Stimulated activated CD8-positive, alpha-beta memory T cell treated with anti-CD3 and anti-CD28 coated beads, Interleukin-12 subunit alpha, Interleukin-12 subunit beta, amount 100 ng/mL, for 4 hours (primary cell): ENCODE data around the gene NME7.
"Not testable (repeated sequence)": the region's sequence is repeated elsewhere in the genome, so short reads cannot be mapped to it uniquely, and the experiment has no call there.

Experiments
- DNase-seq: peaks from one replicate; pipeline ENCODE4 v3.0.0-alpha.2; 2020; ENCODE audit warnings: low read depth

Gene NME7

DNA sequence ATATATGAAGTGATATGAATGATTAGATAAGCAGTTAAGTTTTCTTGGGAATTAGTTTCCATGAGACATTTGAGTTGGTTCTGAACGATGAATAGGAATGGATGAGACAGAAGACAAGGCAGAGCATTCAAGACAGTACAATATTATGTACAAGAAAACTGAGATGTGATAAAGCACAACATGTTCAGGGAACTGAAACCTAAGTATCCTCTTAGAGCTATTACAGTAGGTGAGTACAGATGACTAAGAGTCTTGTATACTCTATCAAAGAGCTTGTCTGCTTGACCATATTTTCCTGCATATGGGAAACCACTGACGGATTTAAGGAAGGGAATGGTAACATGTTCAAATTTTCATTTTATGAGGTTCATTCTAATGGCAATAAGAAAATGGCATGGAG, 61.6 kb downstream of the NME7 start:
- DNase-seq, result no peak

DNA sequence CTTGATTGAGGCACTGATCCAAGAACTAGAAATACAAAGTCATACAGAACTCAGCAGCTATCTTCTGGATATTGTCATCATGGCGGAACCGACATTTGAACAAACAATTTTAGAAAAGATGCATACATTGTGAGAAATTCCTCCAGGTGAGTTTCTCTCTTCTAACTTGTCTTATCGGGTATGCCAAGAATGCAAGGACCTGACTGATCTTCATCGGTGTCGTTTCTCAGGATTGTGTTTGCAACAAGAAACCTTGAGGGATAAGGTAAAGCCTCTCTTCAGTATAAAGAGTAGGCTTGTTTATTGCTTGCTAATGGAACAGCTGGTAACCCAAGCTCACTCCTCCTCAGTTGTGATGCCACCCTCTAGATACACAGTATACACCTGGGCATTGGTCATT, 62.2 kb downstream of the NME7 start:
- no peak for DNase-seq

- no peak for DNase-seq
Observed at GRCh38 chr1:169300854-169301253, 66.7 kb downstream of the NME7 start.

- DNase-seq, result no peak
Observed at GRCh38 chr1:169298441-169298840, 69.2 kb downstream of the NME7 start.

DNA sequence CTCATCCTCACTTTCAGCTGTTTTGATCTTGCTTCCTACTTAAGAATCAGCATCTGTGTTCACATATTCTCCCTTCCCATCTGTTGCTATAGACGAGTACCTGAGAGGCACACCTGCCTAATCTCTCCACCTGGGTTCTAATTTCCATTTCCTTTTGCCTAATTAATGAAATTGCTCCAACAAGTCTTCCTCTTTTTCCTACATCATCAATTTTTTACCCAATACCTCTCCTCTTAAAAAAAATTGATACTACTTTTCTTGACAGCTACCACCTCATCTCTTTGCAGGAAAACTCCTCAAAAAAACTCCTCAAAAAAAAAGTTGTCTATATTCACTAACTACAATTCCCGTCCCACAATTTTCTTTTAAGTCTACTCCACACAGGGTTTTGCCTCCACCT, 71.8 kb downstream of the NME7 start:
- no peak for DNase-seq

DNA sequence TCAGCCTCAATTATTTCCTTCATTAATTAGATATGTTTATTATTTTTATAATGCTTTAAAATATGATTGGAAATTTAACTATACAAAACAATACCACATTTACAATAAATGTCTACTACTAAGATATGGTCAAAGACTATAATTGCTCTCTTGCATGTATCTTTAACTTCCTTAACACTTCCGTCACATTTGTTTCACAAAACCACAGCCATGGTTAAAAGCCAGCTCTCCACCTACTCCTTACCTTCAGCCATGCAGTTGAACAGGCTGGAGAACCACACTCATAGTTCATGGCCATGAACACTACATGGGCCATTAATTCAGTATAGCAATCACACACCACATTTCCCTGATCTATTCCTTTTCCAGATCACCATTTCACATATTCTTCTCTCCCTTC, 72.2 kb downstream of the NME7 start:
- no peak for DNase-seq

GRCh38 chr1:169289016-169289415, 78.6 kb downstream of the NME7 start:
- no peak for DNase-seq

- no peak for DNase-seq
Observed at GRCh38 chr1:169288011-169288414, 79.6 kb downstream of the NME7 start.

DNA sequence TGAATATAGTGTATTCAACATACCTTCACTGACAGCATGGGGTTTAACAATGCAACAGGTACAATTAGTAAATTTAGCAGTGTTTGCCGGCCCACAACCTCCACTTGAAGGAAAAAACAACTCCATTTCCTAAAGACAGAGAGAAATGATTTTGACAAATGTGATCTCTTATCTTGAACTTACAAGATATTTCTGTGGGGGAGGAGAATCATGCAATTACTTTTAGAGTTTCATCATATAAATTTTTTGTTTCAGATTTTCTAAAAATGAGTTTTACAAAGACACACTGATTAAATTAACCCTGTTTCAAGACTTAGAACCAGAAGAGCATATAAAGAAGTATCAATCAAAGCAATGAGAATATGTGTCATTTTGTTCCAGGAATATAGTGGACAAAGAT, 80.3 kb downstream of the NME7 start:
- no peak for DNase-seq

- DNase-seq, result not testable (repeated sequence)
Observed at GRCh38 chr1:169281562-169281961, 86.0 kb downstream of the NME7 start.

DNA sequence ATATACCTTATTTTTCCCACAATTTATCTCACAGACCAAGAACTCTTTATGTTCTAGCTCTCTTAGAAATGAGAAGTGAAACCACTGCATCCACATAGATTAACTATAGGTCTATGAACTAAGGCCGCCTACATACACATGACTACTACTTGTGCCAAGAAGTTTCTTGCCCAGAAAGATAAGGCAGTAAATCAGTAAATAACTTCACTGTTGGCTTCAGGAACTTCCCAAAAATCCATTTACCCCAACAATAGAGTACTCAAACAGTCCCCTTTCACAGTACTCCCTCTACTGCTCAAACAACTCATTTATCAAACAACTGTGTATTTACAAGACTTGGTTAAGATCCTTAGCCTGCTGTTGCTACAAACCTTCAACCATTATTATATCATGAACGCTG, 96.5 kb downstream of the NME7 start:
- no peak for DNase-seq

GRCh38 chr1:169266133-169266532, 101.5 kb downstream of the NME7 start:
- DNase-seq, result no peak

GRCh38 chr1:169263059-169263458, 104.5 kb downstream of the NME7 start:
- no peak for DNase-seq

DNA sequence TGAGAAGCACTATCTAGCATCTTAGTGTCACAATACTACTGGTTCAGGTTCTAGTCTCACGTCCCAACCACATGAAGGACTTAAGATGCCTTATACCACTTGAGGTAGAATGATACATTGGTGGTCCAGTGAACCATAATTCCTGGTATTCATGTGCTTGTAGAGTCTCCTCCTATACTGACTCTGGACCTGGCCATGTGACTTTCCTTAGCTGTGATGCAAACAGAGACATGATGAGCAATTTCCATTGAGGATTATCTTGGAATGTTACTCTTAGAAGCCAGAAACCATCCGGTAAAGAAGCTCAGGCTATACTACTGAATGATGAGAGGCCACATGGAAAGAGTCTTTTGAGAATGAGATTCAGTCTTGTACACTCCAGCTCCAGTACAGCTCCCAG, 105.7 kb downstream of the NME7 start:
- no peak for DNase-seq

- DNase-seq, result no peak
Observed at GRCh38 chr1:169260478-169261151, 107.0 kb downstream of the NME7 start.

- no peak for DNase-seq
Observed at GRCh38 chr1:169259816-169260215, 107.8 kb downstream of the NME7 start.

DNA sequence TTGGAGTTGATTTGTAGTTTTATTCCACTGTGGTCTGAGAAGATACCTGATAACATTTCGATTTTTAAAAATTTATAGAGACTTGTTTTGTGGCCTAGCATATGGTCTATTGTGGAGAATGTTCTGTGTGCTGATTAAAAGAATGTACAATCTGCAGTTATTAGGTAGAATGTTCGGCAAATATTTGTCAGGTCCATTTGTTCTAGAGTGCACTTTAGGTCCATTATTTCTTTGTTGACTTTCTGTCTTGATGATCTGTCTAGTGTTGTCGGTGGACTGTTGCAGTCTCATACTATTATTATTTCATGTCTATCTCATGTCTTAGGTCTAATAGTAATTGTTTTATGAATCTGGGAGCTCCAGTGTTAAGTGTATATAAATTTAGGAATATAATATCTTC, 116.8 kb downstream of the NME7 start:
- DNase-seq, result no peak

DNA sequence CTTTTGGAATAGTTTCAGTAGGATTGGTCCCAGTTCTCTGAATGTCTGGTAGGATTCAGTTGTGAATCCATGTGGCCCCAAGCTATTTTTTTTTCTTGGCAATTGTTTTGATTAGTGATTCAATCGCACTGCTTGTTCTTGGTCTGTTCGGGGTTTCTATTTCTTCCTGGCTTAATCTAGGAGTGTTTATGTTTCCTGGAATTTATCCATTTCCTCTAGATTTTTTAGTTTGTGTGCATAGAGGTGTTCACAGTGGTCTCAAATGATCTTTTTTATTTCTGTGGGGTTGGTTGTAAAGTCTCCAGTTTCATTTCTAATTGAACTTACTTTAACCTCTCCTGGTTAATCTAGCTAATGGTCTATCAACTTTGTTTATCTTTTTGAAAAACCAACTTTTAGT, 117.6 kb downstream of the NME7 start:
- DNase-seq, result no peak

DNA sequence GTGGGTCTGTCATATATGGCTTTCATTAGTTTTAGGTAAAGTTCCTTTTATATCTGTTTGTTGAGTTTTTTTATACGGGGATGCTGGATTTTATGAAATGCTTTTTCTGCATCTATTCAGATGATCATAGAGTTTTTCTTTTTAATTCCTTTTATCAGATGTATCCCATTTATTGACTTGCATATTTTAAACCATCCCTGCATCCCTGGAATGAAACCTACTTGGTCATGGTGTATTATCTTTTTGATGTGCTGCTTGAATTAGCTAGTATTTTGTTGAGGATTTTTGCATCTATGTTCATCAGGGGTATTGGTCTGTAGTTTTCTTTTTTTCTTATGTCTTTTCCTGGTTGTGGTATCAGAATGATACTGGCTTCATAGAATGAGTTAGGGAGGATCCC, 118.0 kb downstream of the NME7 start:
- DNase-seq, result no peak

DNA sequence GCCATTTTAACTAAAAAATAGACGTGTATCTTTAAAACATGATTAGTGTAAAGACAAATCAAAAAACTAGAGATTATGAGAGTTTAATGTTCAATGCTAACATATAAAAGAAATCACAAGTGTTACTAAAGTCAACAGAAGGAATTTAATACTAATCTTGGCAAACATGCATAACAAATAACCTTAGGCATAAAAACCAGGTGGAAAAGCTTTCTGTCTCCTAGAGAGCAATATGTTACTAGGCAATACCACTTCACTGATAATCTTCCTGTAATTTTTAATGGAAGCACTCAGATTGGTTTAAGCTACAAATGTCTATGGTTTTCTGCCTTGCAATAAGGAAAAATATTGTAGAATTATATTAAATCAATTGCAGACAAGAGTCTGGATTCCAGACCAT, 121.9 kb downstream of the NME7 start:
- no peak for DNase-seq

DNA sequence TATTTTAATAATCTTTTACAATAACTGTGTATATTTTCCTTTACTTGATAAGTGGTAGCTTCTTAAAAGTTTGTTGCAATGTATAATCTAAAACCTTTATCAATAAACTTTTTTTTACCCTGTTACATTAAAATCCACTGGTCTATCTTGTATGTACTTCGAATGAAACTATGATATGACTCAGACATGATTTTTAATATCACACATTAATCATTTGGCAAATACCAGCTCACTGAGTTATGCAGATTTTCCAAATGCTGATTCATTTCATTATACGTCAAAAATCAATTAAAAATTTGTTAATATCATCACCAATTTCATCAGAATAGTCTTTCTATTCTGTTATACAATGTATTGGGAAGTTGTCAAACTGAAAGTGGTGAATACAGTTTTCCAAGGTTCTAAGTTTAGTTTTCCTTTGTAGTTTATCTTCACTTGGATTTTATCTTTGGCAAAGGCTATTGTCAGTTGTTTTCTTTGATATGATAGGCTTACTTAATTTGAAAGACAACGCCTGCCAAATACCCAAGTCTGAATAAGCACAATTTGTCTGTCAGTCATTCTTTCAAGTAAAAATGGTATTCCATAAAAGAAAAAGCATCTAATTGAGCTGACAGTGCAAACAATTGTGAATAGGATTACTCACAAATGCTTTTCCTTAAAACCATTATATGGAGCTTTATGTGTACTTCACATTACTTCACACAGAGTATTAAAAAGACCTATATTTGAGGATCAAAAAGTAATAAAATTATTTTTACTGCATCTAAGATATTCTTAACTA, 127.0 kb downstream of the NME7 start:
- DNase-seq, result no peak

GRCh38 chr1:169236880-169237279, 130.7 kb downstream of the NME7 start:
- no peak for DNase-seq

DNA sequence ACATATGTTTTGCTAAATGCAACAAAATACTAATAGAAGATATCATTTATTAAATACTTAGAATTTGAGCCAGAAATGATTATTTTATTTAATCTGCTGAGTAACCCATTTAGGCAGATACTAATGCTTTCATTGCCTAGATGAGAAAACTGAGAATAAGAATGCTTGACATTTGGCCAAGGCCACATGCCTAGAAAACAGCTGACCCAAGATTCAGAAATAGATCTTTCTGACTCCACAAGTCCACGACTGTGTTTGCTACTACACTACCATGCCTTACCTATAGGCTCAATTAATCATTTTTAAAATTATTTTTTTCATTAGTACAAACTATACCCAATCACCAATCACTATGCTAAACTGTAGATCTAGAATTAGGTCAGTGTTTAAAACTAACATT, 131.5 kb downstream of the NME7 start:
- DNase-seq, result no peak

- no peak for DNase-seq
Observed at GRCh38 chr1:169235568-169235967, 132.0 kb downstream of the NME7 start.
